OCI-LY1 (cell line): ENCODE data around the gene CBX8.

Experiments used
- H2AFZ ChIP-seq: fragments of 200-600 bp; sonication (generic), shearing (Covaris generic); 2 replicates; pipeline ENCODE4 v1.6.0; 2014; ENCODE audit warnings: antibody characterized with exemption, mild to moderate bottlenecking, low read length
- H3F3A ChIP-seq: fragments of 200-600 bp; sonication (generic), shearing (Covaris generic); 2 replicates; pipeline ENCODE4 v1.6.0; 2014; ENCODE audit warnings: mild to moderate bottlenecking, antibody characterized with exemption, low read length, moderate library complexity; ENCODE audit not compliant: insufficient read depth
- H3K27ac ChIP-seq: fragments of 200-600 bp; sonication (generic); 2 replicates; pipeline ENCODE4 v1.5.1; 2014; ENCODE audit warnings: low read length, mixed run types, mild to moderate bottlenecking, low read depth; ENCODE audit not compliant: poor library complexity, severe bottlenecking
- H3K27me3 ChIP-seq: fragments of 200-600 bp; sonication (generic); 2 replicates; pipeline ENCODE4 v1.6.0; 2014; ENCODE audit warnings: antibody characterized with exemption, mild to moderate bottlenecking, low read length, moderate library complexity; ENCODE audit not compliant: insufficient read depth
- H3K36me3 ChIP-seq: fragments of 200-600 bp; sonication (generic); 2 replicates; pipeline ENCODE4 v1.6.1; 2014; ENCODE audit warnings: mild to moderate bottlenecking, antibody characterized with exemption, low read length, moderate library complexity, mixed read lengths; ENCODE audit not compliant: insufficient read depth
- H3K4me1 ChIP-seq: fragments of 200-600 bp; sonication (generic); 2 replicates; pipeline ENCODE4 v1.5.1; 2014; ENCODE audit warnings: mild to moderate bottlenecking, low read length, moderate library complexity; ENCODE audit not compliant: insufficient read depth, severe bottlenecking
- H3K4me2 ChIP-seq: fragments of 200-600 bp; sonication (generic), shearing (Covaris generic); 2 replicates; pipeline ENCODE4 v1.6.1; 2014; ENCODE audit warnings: low read length
- H3K4me3 ChIP-seq: fragments of 200-600 bp; sonication (generic); 2 replicates; pipeline ENCODE4 v1.5.1; 2014; ENCODE audit warnings: low read length, low read depth, mild to moderate bottlenecking, mixed read lengths; ENCODE audit not compliant: poor library complexity, severe bottlenecking
- H3K79me2 ChIP-seq: fragments of 200-600 bp; shearing (Covaris generic); 2 replicates; pipeline ENCODE4 v1.6.1; 2016; ENCODE audit warnings: mixed run types, low read length, mixed read lengths; ENCODE audit not compliant: insufficient read depth
- H3K9ac ChIP-seq: fragments of 200-600 bp; sonication (generic), shearing (Covaris generic); 2 replicates; pipeline ENCODE4 v1.6.1; 2014; ENCODE audit warnings: mild to moderate bottlenecking, low read length, mixed read lengths
- H3K9me2 ChIP-seq: fragments of 200-600 bp; sonication (generic), shearing (Covaris generic); 2 replicates; pipeline ENCODE4 v1.6.1; 2014; ENCODE audit warnings: low read depth, mild to moderate bottlenecking, low read length, mixed read lengths
- H3K9me3 ChIP-seq: fragments of 200-600 bp; shearing (Covaris generic); 2 replicates; pipeline ENCODE4 v1.6.1; 2014; ENCODE audit warnings: low read length, mixed read lengths
- H4K20me1 ChIP-seq: fragments of 200-600 bp; sonication (generic), shearing (Covaris generic); 2 replicates; pipeline ENCODE4 v1.6.0; 2016; ENCODE audit warnings: mild to moderate bottlenecking, low read length; ENCODE audit not compliant: insufficient read depth
- CTCF ChIP-seq: fragments of 200-600 bp; sonication (generic), shearing (Covaris generic); IDR thresholded peaks from 2 replicates; pipeline ENCODE4 v1.5.1; 2017; ENCODE audit warnings: mild to moderate bottlenecking, antibody characterized with exemption, low read length, moderate library complexity, mixed read lengths
- EZH2 ChIP-seq: fragments of 200-600 bp; sonication (generic), shearing (Covaris generic); IDR thresholded peaks from 2 replicates; pipeline ENCODE4 v1.8.0; 2017; ENCODE audit warnings: borderline replicate concordance, mixed run types, mild to moderate bottlenecking, antibody characterized with exemption, low read length, moderate library complexity, mixed read lengths

CBX8 gene

GRCh38 chr17:79831265-79832217 lies 34.7 kb upstream of the CBX8 start:
- Histone ChIP-seq H3K36me3 (peaks cover 40% of the 10 kb centered on the region), H3K4me2 (no peak overlapping the region), H3K4me3 (no peak overlapping the region), H3K79me2 (no peaks in the 10 kb centered on the region), H3K9ac (no peak overlapping the region), H3K27ac (no peak overlapping the region), H3K4me1 (peaks cover 9% of the 10 kb centered on the region), H3K9me3 (no peaks in the 10 kb centered on the region), H4K20me1 (no peaks in the 10 kb centered on the region), H3K9me2 (no peaks in the 10 kb centered on the region), H2AFZ (no peak overlapping the region), H3F3A (no peaks in the 10 kb centered on the region), H3K27me3 (no peaks in the 10 kb centered on the region)
- TF ChIP-seq CTCF = no peak
- TF ChIP-seq EZH2 = no peak

GRCh38 chr17:79830763-79831264 lies 33.9 kb upstream of the CBX8 start:
- Histone ChIP-seq H3K79me2 (no peaks in the 10 kb centered on the region), H3K4me1 (peaks cover 2% of the 10 kb centered on the region), H3K9me2 (no peaks in the 10 kb centered on the region), H3K9me3 (no peaks in the 10 kb centered on the region), H2AFZ (no peak overlapping the region), H3K4me3 (no peak overlapping the region), H4K20me1 (no peaks in the 10 kb centered on the region), H3K27ac (no peak overlapping the region), H3K36me3 (peaks cover 33% of the 10 kb centered on the region), H3K9ac (no peak overlapping the region), H3K27me3 (no peaks in the 10 kb centered on the region), H3F3A (no peaks in the 10 kb centered on the region), H3K4me2 (no peak overlapping the region)
- no peak for TF ChIP-seq EZH2
- no peak for TF ChIP-seq CTCF

- TF ChIP-seq EZH2 (no peak), CTCF (no peak)
- peaks cover 28% of the 10 kb centered on the region for H3K36me3 ChIP-seq
- no peaks in the 10 kb centered on the region for H3F3A ChIP-seq
- H3K9me2 ChIP-seq = no peaks in the 10 kb centered on the region
- H3K4me3 ChIP-seq = no peak overlapping the region
- no peak overlapping the region for H2AFZ ChIP-seq
- H3K4me2 ChIP-seq = no peak overlapping the region
- H4K20me1 ChIP-seq = no peaks in the 10 kb centered on the region
- H3K27ac ChIP-seq = no peak overlapping the region
- H3K27me3 ChIP-seq = no peaks in the 10 kb centered on the region
- H3K4me1 ChIP-seq = no peaks in the 10 kb centered on the region
- no peaks in the 10 kb centered on the region for H3K79me2 ChIP-seq
- no peak overlapping the region for H3K9ac ChIP-seq
- H3K9me3 ChIP-seq = no peaks in the 10 kb centered on the region
Observed at GRCh38 chr17:79830303-79830702, 33.4 kb upstream of the CBX8 start.
